Measurements from ENCODE around the gene DEFB128. TPM values are rescaled to one million over a fixed set of nuclear protein-coding genes. Genes with fewer than 3 reads are reported as not detected.

The DEFB128 gene
- not detected for total RNA-seq (ENCODE audit: unreplicated experiment)
- long read RNA-seq, result 0 reads

- Mint-ChIP-seq H3K4me3 (ENCODE audit: unreplicated experiment) (no peak within 1 kb of the TSS), H3K9me3 (ENCODE audit: unreplicated experiment) (peaks cover 4% of the 10 kb centered on the region), H3K4me1 (ENCODE audit: low read depth, unreplicated experiment) (no peaks in the 10 kb centered on the region), H3K36me3 (ENCODE audit: unreplicated experiment) (peaks cover 4% of the 10 kb centered on the region), H3K27ac (ENCODE audit: unreplicated experiment) (no peak within 1 kb of the TSS), H3K27me3 (ENCODE audit: unreplicated experiment) (no peaks in the 10 kb centered on the region)
- DNase-seq, result no peak
- TF ChIP-seq CTCF (IDR thresholded peaks at IDR 0.05; ENCODE audit: partially characterized antibody, unreplicated experiment), result no peak
Observed at GRCh38 chr20:189611-190010, at the start of gene DEFB128. DEFB128 (minus strand) TSS chr20:189711; CDS start chr20:189623, 88 bp downstream.

DNA sequence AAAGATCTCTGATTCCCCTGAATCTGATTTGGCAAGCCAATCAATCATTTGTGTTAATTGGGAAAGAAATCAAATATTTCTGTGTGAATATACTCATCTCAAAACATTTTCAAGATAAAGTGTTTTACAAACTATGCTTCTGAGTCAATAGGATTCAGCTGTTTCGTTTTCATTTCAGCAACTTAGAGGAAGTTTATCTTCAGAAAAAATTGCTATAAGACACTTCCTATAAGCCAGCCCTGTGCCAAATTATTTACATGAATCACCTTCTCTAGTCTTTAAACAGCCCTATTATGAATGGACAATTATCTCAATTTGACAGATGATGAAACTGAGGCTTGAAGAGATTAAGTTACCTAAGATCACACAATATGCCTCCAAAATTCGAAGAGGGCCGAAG is 48.4 kb upstream of the DEFB128 start:
- Mint-ChIP-seq H3K4me3 (ENCODE audit: unreplicated experiment) (no peak overlapping the region), H3K27ac (ENCODE audit: unreplicated experiment) (no peak overlapping the region), H3K4me1 (ENCODE audit: low read depth, unreplicated experiment) (no peaks in the 10 kb centered on the region), H3K36me3 (ENCODE audit: unreplicated experiment) (no peaks in the 10 kb centered on the region), H3K27me3 (ENCODE audit: unreplicated experiment) (peaks cover 7% of the 10 kb centered on the region), H3K9me3 (ENCODE audit: unreplicated experiment) (no peaks in the 10 kb centered on the region)
- no peak for DNase-seq
- no peak for TF ChIP-seq CTCF (IDR thresholded peaks at IDR 0.05; ENCODE audit: partially characterized antibody, unreplicated experiment)

GRCh38 chr20:237489-237888 is 48.0 kb upstream of the DEFB128 start:
- H3K4me3 Mint-ChIP-seq (ENCODE audit: unreplicated experiment), result no peak overlapping the region
- H3K9me3 Mint-ChIP-seq (ENCODE audit: unreplicated experiment), result no peaks in the 10 kb centered on the region
- no peak for TF ChIP-seq CTCF (IDR thresholded peaks at IDR 0.05; ENCODE audit: partially characterized antibody, unreplicated experiment)
- H3K36me3 Mint-ChIP-seq (ENCODE audit: unreplicated experiment), result no peaks in the 10 kb centered on the region
- no peaks in the 10 kb centered on the region for H3K4me1 Mint-ChIP-seq (ENCODE audit: low read depth, unreplicated experiment)
- DNase-seq, result no peak
- peaks cover 7% of the 10 kb centered on the region for H3K27me3 Mint-ChIP-seq (ENCODE audit: unreplicated experiment)
- H3K27ac Mint-ChIP-seq (ENCODE audit: unreplicated experiment), result no peak overlapping the region

DNA sequence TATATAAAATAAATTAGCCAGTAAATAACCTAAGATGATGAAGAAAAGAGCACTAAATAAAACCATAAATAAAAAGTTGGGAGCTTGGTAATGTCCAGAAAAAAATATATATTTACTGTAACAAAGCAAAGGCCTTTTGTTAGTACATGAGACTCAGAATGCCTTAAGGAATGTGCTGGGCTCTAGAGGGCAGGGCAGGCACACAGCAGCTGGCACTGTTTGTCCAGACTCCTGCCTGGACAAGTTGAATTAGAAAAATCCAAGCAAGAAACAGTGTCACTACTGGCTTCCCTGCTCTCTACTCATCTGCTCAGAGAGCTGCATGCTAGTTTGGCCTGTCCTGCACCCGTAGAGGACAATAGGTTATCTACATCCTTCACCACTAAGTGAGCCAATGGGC is 46.4 kb upstream of the DEFB128 start:
- peaks cover 7% of the 10 kb centered on the region for H3K27me3 Mint-ChIP-seq (ENCODE audit: unreplicated experiment)

More for the DNA sequence above, 46.4 kb upstream of the DEFB128 start:
- Mint-ChIP-seq H3K4me3 (ENCODE audit: unreplicated experiment) (no peak overlapping the region), H3K9me3 (ENCODE audit: unreplicated experiment) (no peaks in the 10 kb centered on the region), H3K4me1 (ENCODE audit: low read depth, unreplicated experiment) (no peaks in the 10 kb centered on the region), H3K27ac (ENCODE audit: unreplicated experiment) (no peak overlapping the region), H3K36me3 (ENCODE audit: unreplicated experiment) (no peaks in the 10 kb centered on the region)
- DNase-seq, result no peak
- no peak for TF ChIP-seq CTCF (IDR thresholded peaks at IDR 0.05; ENCODE audit: partially characterized antibody, unreplicated experiment)
